HUDEP-2 (cell line): ENCODE results near the gene ALDH3A1.

Experiments used
- DNase-seq, 76 experiments: peaks; one replicate each; lab custom pipeline; 2025; ENCODE audit not compliant: unreplicated experiment in 76 of 76; lab: John Stamatoyannopoulos, UW

Gene ALDH3A1

DNA sequence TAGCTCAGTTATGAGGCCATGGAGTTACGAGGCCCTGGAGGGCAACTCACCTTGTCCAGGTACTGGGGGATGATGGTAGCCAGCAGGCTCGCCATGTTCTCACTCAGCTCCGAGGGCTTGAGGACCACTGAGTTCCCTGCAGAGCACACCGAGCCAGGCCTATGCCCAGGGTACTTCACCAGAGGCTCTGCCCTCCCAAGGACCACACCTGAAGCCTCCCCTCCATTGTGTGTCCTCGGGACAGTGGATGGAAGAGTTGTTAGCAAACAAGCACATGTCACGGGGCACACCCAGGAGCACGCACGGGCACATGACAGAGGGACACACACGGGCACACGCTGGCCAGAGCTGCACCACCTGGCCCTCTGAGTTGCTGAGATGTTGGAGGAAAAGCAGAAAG is 5.6 kb downstream of the ALDH3A1 start:
- no peak for DNase-seq

DNA sequence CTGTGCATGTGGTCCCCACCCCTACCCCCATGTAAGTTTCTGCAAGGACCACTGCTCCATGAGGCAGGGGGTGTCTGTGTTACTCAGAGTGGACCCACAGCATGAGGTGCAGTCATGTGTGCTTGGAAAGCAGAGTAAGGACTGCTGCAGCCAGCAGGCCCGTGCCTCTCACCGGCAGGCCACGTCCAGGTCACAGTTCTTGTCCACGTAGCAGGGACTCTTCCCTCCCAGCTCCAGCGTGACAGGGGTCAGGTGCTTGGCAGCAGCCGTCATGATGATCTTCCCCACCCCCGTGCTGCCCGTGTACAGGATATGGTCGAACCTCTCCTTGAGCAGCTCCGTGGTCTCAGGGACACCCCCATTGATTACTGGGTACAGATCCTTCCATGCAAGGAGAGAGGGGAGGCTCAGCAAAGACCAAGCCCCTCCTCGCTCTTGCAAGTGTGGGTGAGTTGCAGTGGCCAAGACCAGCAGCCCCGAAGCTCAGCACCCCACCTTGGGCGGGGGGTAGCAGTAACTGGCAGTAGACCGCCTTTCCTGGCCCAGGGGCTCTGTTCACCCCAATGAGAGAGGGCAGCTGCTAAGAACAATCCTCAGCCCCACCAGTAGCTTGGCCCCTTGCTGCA is 6.2 kb downstream of the ALDH3A1 start:
- DNase-seq, result no peak

DNA sequence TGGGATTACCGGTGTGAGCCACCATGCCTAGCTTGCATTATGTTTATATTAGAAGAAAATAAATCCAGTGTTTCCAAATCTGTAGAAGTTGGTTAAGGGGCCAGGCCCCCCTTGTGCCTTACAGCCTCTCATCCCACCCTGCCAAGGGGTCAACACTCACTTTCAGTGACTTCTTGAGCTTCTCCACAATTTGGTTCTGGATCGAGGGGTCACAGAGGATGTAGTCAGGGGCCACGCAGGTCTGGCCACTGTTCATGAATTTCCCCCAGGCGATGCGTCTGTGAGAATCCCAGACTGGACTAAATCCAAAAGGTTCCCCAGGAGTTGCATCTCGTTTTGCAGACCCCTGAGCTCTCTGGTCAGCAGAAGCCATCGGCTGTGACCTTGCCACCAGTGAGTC is 7.2 kb downstream of the ALDH3A1 start:
- DNase-seq, result no peak

DNA sequence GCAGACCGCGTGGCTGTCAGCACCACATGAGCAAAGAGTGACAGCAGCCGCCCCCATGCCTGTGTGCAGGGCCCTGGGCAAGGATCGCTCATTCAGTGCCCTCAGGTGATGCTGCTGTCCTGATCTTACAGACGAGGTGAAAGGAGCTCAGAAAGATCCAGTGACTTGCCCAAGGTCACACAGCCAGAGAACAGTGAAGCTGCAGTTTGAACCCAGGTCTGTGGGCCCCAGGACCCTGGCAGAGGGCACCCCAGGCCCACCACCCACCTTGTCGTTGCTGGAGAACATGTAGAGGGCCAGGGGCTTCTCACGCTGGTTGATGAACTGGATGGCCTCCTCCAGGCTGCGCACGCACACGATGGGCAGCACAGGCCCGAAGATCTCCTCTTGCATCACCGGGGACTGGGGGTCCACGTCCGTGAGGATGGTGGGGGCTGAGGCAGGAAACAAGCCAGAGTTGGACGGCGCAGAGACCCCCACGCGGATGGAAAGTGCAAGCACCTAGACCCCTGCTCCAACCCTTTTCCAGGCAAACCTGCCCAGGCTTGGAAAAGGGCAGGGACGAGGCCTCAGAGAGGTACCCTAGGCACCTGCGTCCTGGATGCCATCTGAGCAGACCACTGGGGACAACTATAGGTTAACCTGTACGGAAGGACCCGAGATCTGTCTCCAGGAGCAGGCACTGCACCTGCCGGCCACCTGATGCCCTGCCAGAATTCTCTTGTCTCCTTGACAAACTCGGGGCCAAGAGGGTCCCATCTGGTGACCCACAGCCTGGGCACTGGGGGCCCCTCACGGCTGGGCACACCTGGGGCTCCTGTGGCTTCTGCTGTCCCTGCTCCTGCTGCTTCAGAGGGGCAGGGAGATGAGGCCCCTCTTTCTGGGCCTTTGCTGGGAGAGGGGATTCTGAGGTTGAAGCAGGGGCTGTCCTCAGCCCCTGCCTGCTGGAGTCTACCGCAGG is 8.6 kb downstream of the ALDH3A1 start:
- no peak for DNase-seq

DNA sequence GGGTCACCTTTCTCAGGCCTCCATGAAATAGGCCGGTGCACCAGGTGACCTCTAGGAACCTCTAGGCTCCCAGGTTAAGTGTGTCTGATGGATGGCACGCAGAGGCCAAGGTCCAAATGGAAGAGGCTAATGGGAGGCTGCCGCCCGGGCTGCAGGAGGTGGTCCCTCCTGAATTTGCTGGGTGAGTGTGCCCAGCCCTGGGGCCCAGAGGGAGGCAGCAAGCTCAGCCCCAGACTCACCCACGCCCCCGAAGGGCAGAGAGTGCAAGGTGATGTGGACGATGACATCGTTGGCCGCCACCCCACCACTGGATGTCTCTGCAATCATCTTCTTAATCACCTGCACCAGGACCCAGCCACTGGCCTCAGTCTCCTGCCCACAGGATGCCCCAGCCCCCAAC is 9.3 kb downstream of the ALDH3A1 start:
- no peak for DNase-seq

DNA sequence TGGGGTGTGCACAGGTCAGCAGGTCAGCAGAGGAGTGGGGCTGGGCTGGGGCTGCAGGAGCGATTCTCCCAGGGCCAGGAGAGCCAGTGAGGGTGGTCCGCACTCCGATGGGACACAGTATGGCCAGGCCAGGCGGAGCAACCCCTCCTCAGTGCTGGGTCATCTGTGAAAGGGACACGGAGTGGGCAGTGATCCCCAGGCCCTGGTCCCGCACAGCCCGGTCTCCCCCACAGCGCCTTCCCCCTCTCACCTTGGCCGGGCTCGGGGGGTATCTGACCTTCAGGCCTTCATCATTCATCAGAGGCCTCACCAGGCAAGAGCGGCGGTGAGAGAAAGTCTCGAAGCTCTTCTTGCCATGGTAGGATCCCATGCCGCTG is 10.0 kb downstream of the ALDH3A1 start:
- DNase-seq, result no peak

DNA sequence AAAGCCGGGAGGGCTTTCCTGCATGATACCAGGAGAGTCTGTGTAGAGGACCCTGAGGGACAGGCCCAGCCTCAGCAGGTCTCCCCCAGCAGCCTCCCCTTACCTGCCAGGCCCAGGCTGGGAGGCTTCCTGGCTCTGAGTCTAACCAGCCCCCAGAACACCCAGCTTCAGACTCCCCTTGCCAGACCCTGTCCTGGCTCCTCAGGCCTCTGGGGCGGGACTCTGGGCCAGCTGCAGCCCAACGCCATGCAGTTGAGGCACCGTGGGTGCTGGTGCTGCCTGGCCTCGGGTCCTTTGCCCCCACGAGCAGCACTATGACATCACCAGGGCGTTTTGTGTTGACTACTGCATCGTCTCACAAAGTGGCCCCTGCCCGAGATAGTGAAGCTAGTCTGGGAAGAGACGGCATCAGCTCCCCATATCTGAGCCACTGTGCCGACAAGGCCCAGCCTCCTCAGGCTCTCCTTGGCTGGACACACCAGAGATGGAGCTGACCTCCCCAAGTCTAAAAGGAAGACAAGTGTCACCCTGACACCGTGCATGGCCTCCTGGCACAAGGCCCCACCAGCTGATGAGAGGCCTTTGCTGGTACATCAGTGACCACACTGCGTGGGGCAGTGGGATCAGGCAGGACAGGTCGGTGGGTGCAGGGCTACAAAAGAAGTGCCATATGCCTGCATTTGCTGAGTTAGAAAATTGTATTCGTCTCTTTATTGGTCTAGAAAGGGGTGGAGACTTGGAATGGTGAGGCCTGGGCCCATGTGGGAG is 10.6 kb downstream of the ALDH3A1 start:
- no peak for DNase-seq

DNA sequence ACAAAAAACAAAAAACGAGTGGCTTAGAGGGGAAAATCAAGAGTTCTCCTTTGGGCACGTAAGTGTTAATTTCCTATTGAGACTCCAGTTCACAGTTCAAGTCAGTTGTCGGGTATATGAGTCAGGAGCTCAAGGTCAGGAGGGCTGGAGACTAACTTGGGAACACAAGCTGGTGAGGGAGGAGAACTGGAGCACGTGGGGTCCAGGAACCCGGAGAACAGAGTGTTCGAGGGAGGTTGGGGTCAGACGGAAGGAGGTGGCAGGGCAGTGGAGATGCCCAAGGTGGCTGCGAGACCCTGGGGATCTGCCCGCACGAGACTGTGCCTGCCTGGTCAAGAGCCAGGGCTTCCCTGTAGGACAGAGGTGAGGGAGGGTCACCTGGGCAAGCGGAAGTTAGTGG is 12.0 kb downstream of the ALDH3A1 start:
- DNase-seq, result no peak

DNA sequence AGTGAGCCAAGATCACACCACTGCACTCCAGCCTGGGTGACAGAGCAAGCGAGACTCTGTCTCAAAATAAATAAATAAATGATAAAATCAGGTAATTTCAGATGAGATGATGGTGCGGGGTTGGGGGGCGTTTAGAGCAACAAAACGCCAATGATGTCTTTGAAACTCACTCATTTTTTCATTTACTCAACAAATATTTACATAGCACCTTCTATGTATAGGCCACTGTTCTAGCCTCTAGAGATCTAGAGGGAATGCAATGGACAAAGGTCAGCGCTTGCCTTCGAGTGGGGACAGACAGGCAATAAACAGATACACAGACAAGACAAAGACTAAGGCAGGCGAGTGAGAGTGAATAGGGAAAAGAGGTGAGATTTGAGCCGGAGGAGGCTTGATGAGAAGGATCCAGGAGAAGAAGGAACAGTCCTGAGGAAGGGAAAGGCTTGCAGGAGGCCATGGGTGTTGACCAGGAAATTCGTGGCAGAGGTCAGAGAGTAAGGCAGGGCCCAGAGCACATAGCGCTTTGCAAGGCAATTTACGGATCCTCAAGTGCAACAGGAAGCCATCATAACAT is 14.1 kb downstream of the ALDH3A1 start:
- DNase-seq, result no peak

DNA sequence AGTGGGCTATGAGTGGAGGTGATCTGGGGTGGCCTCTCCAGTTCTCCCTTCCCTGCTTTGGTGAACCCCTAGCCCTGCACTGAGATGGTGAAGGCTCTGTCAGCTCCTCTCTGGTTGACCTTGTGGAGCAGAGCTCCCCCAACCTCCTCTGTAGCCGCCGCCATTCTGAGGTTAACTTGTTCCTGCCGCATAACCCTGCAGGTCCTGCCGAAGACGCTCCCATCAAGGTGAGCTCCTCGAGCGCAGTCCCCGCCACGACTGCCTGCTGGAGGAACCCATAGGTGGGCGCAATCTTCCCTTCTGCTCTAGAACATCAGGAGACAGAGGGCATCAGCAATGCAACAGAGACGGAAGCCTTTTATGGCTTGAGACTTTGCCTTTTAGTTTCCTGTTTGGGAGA is 16.5 kb downstream of the ALDH3A1 start:
- no peak for DNase-seq

DNA sequence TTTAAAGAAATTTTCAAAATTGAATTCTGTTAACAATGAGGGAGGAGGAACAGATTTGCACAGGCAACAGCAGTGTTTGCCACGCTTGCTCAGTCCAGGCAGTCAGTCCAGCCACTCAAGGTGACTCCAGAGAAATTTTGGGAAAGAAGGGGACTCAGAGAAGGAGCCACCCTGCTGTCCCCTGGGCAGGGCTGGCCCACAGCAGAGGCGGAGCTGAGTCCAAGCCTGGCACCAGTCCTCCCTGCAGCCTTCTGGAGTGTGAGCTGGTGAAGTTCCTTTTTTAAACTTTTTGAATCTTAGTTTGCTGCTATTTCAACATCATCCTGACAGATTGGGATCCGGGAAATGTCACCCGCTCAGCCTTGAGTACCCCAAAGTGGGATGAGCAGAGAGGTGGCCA is 17.3 kb downstream of the ALDH3A1 start:
- no peak for DNase-seq

DNA sequence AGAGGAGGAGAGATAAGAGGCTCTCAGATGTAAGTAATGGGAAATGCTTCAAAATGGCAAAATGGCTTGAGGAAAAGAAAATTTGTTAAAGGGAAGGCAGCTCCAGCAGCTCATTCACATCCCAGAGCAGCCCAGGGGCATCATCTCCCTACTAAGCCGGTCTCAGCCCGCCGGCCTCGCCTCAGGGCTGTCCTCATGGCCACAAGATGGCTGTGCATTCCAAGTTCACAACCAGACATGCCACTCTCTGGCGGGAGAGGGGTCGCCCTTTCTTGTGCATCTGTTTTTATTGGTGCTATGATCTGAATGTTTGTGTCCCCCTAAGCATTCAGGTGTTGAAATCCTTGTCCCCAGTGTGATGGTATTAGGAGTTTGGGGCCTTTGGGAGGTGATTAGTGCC is 18.2 kb downstream of the ALDH3A1 start:
- DNase-seq, result no peak

DNA sequence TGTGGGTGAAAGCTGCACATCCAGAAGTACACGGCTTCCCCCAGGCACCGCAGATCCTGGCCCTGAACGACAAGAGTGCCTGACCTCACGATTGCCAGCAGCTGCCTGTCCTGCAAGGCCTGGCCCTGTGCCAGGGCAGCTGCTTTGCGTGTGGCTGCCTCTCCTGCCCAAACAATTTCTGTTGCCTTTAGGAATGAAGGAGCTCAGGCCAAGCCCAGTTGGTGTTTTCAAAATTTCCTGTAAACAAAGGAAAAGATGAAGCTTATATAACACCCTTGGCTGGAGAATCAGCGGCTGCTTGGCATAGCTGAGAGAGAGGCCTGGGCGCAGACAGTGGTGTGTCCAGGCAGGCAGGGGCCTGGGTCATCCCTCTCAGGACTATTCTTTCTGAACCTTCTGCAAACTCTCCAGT is 20.0 kb downstream of the ALDH3A1 start:
- DNase-seq, result peak in 35 of 76 experiments; percentile 4 to 51 (median 21)

DNA sequence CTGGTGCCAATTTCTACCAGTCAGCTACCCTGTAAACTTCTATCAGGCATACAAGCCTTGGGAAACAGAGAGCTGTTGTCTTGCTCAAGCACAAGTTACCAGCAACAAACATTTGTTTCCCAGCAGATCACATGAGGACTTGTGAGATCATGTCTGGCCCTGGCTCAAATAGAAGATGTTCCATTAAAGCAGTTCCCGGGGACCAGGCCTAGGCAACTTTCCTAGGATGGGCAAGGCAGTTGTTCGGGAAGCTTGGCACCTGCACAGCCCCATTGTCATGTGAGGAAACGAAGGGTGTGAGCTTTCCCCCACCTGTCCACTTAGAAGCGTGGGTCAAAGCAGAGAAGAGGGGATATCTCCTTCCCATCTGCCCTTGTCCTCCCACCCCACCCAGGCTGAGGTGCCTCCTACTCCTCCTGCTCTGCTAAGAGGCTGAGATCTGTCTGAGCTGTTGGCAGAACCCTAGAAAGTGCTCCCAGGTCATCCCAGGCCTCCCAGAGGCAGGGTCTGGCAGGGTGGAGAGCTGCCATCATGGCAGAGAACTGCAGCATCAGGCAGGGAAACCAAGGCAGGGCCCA is 20.5 kb downstream of the ALDH3A1 start:
- DNase-seq, result peak in 1 of 76 experiments; percentile 8

DNA sequence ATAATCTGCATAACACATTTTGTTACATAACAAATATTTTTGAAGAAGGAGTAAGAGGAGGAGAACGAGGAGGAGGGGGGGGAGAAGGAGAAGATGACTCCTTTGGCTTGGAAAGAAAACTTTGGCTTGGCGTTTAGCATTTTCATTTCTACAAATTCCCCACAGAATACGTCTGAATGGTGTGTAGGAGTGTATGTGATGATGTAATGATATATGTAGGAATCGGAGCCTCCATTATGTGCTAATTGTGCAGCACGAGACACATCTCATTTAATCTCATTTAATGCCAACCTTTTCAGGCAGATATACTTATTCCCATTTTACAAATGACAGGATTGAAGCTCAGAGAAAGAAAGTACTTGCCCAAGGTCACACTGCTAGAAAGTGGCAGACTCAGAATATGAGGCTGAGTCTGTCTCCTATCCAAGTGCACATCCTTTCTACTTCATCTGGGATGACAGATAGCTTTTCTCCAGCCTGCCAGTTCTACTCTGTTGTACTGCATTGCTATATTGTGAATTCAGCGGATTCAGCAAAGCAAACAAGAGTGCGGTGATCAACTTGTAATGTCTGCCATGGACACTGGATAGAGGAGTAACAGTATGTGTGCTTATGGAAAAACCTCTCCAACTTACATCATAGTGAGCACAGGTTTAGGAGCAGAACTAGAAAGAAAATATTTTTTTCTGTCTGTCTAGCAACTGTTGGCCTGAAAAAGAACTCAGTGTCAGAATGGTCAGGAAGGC is 21.3 kb downstream of the ALDH3A1 start:
- DNase-seq, result no peak

DNA sequence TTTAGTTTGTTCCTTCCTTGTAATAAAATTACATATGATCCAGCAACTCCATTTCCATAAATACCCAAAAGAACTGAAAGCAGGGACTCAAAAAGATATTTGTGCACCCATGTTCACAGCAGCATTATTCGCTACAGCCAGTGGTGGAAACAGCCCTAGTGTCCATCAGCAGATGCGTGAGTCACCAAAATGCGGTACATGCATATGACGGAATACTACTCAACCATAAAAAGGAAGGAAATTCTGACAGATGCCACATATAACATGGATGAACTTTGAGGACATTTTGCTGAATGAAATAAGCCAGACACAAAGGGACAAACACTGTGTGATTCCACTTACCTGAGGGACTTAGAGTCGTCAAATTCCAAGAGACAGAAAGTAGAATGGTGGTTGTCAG is 22.6 kb downstream of the ALDH3A1 start:
- DNase-seq, result no peak

DNA sequence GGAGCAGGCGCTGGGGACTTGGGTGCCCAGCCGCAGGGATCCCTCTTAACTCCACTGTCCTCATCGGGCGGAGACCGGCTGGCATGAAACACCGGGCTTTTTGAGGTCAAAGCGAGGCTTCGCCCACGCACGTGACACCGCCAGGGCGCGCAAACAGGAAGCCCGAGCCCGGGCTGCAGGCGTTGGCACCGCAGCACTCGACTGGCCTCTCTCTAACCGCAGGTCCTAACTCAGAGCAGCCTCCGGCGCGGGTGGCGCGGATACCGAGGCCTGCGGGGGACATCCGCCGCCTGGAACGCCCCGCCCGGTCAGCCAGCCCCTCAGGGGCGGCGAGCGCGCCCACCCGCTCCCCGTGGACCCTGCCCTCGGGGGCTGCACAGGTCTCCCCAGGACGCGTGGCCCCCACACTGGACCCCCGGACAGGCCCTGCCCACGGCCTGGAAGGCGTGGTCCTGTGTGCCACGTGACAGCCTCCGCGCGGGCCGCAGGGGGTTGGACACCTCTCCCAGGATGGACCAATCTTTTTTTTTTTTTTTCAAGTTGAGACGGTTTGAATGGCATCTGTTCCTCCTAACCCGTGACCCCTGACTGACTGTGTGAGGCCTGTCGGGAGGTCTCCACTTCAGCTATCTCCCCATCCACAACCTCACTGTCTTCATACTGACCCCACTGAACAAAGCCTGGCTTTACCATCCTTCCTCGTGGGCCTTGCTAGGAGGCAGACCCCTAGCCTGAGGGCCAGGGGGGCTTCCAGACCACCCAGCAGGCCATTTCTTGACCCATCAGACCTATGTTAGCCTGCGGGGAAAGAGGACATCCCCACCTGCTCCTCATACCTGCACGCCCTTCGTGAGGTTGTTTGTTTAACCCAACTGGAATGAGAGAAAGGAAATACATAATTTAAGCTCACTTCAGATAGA is 23.3 kb downstream of the ALDH3A1 start:
- DNase-seq, result peak in 66 of 76 experiments; percentile 6 to 76 (median 42)

DNA sequence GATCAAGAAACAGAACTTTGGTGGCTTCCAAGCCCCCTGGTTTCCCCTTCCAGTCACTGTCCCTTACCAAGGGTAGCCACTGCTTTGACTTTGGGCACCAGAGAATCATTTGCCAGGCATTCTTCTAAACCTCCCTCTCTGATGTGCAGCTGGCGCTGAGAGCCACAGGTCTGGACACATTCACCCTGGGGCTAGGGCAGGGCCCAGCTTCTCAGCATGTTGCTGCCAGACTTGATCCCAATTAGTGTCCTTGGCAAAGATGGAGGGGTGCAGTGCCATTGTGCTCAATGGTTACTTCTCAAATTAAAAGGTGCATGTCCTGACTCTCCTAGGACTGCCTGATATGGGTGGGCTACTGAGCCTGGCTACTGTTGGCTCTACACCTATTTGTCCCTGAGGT is 24.1 kb downstream of the ALDH3A1 start:
- no peak for DNase-seq
